Measurements from ENCODE around the gene PLA2G4F.

DNA sequence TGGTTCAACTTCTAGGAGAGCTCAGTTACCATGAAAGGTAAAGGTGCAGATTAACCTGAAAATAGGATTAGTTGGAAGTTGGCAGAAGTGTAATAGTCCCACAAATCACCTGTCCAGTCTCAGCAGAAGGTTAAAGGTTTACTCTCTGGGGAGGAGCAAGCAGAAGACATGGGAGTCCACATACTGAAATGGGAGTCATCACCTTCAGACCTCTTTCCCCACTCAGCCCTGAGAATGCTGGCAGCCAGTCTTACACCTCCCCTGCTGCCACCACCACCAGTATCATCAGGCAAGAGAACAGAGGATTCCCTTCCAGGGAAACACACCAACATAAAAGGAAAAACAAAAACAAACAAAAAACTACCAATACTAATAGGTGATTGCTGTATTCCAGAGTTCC lies 48.2 kb downstream of the PLA2G4F start:
- TF ChIP-seq, protein P1, sequence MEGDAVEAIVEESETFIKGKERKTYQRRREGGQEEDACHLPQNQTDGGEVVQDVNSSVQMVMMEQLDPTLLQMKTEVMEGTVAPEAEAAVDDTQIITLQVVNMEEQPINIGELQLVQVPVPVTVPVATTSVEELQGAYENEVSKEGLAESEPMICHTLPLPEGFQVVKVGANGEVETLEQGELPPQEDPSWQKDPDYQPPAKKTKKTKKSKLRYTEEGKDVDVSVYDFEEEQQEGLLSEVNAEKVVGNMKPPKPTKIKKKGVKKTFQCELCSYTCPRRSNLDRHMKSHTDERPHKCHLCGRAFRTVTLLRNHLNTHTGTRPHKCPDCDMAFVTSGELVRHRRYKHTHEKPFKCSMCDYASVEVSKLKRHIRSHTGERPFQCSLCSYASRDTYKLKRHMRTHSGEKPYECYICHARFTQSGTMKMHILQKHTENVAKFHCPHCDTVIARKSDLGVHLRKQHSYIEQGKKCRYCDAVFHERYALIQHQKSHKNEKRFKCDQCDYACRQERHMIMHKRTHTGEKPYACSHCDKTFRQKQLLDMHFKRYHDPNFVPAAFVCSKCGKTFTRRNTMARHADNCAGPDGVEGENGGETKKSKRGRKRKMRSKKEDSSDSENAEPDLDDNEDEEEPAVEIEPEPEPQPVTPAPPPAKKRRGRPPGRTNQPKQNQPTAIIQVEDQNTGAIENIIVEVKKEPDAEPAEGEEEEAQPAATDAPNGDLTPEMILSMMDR (IDR thresholded peaks at IDR 0.05) = no peak
- TF ChIP-seq POLR2AphosphoS5 (IDR thresholded peaks at IDR 0.05) = no peak
